ENCODE measurements around the gene ATP5MC2. TPM values are rescaled to one million over a fixed set of nuclear protein-coding genes. Genes with fewer than 3 reads are reported as not detected.
A peak's percentile ranks its signal among the peaks of the same experiment; 100 is the strongest.

Gene ATP5MC2
- total and polyA plus RNA-seq, 10 of the 15 experiments (the other 5 are each of a cell fraction or from before 2014, with no cell fraction given): 379 to 1,090 (median 525) TPM

DNA sequence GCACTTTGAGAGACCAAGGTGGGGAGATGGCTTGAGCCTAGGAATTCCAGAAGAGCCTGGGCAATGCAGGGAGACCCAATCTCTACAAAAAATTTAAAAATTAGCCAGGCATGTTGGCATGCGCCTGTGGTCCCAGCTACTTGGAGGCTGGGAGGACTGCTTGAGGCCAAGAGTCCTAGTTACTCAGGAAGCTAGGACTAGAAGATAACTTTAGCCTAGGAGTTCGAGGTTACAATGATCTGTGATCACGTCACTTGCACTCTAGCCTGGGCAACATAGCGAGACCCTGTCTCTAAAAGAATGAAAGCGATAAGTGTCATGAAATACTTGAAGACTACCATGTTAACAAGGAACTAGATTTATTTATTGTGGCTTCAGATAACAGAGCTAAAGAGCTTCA is 53.2 kb downstream of the ATP5MC2 start (continued):
- TF ChIP-seq, protein P1, sequence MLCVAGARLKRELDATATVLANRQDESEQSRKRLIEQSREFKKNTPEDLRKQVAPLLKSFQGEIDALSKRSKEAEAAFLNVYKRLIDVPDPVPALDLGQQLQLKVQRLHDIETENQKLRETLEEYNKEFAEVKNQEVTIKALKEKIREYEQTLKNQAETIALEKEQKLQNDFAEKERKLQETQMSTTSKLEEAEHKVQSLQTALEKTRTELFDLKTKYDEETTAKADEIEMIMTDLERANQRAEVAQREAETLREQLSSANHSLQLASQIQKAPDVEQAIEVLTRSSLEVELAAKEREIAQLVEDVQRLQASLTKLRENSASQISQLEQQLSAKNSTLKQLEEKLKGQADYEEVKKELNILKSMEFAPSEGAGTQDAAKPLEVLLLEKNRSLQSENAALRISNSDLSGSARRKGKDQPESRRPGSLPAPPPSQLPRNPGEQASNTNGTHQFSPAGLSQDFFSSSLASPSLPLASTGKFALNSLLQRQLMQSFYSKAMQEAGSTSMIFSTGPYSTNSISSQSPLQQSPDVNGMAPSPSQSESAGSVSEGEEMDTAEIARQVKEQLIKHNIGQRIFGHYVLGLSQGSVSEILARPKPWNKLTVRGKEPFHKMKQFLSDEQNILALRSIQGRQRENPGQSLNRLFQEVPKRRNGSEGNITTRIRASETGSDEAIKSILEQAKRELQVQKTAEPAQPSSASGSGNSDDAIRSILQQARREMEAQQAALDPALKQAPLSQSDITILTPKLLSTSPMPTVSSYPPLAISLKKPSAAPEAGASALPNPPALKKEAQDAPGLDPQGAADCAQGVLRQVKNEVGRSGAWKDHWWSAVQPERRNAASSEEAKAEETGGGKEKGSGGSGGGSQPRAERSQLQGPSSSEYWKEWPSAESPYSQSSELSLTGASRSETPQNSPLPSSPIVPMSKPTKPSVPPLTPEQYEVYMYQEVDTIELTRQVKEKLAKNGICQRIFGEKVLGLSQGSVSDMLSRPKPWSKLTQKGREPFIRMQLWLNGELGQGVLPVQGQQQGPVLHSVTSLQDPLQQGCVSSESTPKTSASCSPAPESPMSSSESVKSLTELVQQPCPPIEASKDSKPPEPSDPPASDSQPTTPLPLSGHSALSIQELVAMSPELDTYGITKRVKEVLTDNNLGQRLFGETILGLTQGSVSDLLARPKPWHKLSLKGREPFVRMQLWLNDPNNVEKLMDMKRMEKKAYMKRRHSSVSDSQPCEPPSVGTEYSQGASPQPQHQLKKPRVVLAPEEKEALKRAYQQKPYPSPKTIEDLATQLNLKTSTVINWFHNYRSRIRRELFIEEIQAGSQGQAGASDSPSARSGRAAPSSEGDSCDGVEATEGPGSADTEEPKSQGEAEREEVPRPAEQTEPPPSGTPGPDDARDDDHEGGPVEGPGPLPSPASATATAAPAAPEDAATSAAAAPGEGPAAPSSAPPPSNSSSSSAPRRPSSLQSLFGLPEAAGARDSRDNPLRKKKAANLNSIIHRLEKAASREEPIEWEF (IDR thresholded peaks at IDR 0.05; ENCODE audit: insufficient replicate concordance, low read depth, low read length): no peak

DNA sequence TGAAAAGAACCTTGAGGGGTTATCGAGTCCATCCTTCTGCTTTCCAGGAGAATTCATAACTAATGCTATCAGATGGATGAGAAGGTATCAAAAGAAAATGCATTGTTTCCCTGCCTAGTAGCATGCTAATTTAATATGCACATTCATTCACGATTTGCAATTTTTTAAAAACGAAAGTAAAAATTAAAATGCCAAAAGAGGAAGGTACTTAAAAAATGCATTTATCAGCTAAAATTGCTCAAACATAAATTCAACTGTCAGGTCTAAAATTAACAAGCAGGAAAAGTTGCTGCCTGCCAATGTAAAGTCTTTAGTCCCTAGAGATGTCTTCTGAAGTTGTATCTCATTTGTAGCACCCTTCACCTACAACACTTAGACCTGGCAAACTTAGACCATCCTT is 57.6 kb downstream of the ATP5MC2 start:
- Histone ChIP-seq H3K4me3 (peak overlapping the region; percentile 51), H3K27me3 (replicated peaks in 1 of 2; ENCODE audit: control insufficient read depth in 2 of 2, insufficient read depth in 2 of 2, low read length in 1 of 2) (no peaks in the 10 kb centered on the region), H2AFZ (ENCODE audit: control insufficient read depth, low read depth, low read length) (peak overlapping the region; percentile 61), H3K9ac (ENCODE audit: control insufficient read depth, insufficient read depth, low read length) (peak overlapping the region; percentile 53; the same call in 1 of the 2 replicates), H3K9me3 (replicated peaks; ENCODE audit: control insufficient read depth, insufficient read depth, low read length) (no peaks in the 10 kb centered on the region), H3K36me3 (ENCODE audit: control insufficient read depth in 2 of 2, insufficient read depth in 2 of 2, low read length in 1 of 2) (no peaks in the 10 kb centered on the region; a peak in 1 of 4 replicates), H3K27ac (ENCODE audit: control insufficient read depth, insufficient read depth) (peak overlapping the region; percentile 76), H3K4me2 (ENCODE audit: control insufficient read depth, insufficient read depth) (peak overlapping the region; percentile 96), H4K20me1 (ENCODE audit: control insufficient read depth, insufficient read depth) (no peaks in the 10 kb centered on the region), H3K79me2 (ENCODE audit: control insufficient read depth, insufficient read depth, low read length) (peaks cover 61% of the 10 kb centered on the region), H3K4me1 (ENCODE audit: control insufficient read depth, insufficient read depth, low read length) (peaks cover 16% of the 10 kb centered on the region)
- intact Hi-C loops (cut with micrococcal nuclease; ENCODE audit: unreplicated experiment) (no loop called here), in situ Hi-C loops (cut with MboI) (no loop called here)
- ChIA-PET POLR2A (interaction anchor here (0.6 to 1.6 kb wide), 3 partner anchors 37 to 40 kb away, joined by 3 to 5 read pairs (median 4); no protein-coding TSS in a partner anchor), SMC1A (ENCODE audit: uncharacterized antibody, unreplicated experiment) (interaction anchor here (0.8 to 2.3 kb wide), 9 partner anchors 9 to 246 kb away, joined by 3 to 10 read pairs (median 4); partner anchors contain the start of gene ATP5MC2), RAD21 (ENCODE audit: unreplicated experiment) (interaction anchor here (0.9 to 2.5 kb wide), 4 partner anchors 8 to 75 kb away, joined by 3 to 9 read pairs (median 6); partner anchors contain the start of gene ATF7), CTCF (interaction anchor here (0.7 to 1.7 kb wide), 6 partner anchors 12 to 125 kb away, joined by 3 to 11 read pairs (median 4); partner anchors contain the start of gene ATP5MC2)
- FAIRE-seq (peak; percentile 54), DNase-seq (ENCODE audit: low read depth, low spot score) (no peak), ATAC-seq (peak; percentile 46)
- BruUV-seq (replicated peaks): no TSS peak
- 0% methylated on average over 3 of the region's 3 CpGs for WGBS (ENCODE audit: insufficient coverage, insufficient replicate concordance, low lambda C conversion rate, missing lambda C conversion rate)
- no peak for TF ChIP-seq SPI1 (IDR thresholded peaks at IDR 0.05; ENCODE audit: borderline replicate concordance, insufficient read depth, low read depth, low read length)
- TF ChIP-seq SUZ12 (IDR thresholded peaks at IDR 0.05; ENCODE audit: unreplicated experiment): no peak
- TF ChIP-seq, protein P1 (IDR thresholded peaks at IDR 0.05; ENCODE audit: insufficient replicate concordance, low read depth, low read length): no peak
- TF ChIP-seq NFIC (IDR thresholded peaks at IDR 0.05; ENCODE audit: low read depth, low read length): no peak
